HUDEP-2 (cell line): ENCODE data around the gene SMIM11.
"Not testable (repeated sequence)": the region's sequence is repeated elsewhere in the genome, so short reads cannot be mapped to it uniquely, and the experiment has no call there.

ENCODE experiments used
- DNase-seq, 76 experiments: peaks; one replicate each; lab custom pipeline; 2025; ENCODE audit not compliant: unreplicated experiment in 76 of 76; lab: John Stamatoyannopoulos, UW

SMIM11 gene

DNA sequence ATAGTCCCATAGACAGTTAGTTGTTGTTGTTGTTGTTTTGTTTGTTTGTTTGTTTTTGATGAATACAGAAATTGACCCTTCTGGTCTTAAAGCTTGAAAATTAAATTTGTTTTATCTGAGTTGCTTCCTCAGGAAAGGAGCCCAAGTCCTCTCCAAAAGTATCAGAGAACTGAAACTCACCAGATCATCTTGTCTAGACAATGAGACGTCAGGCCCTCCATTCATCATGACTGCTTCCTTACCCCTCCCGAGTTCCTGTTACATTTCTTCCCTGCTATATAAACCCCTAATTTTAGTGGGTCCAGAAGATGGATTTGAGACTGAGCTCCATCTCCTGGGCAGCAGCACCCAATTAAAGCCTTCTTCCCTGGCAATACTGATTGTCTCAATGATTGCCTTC, 31.4 kb downstream of the SMIM11 start:
- DNase-seq: not testable (repeated sequence)

GRCh38 chr21:34407294-34407693, 32.0 kb downstream of the SMIM11 start:
- DNase-seq: not testable (repeated sequence)

GRCh38 chr21:34417448-34418077, 42.3 kb downstream of the SMIM11 start:
- DNase-seq: not testable (repeated sequence)

DNA sequence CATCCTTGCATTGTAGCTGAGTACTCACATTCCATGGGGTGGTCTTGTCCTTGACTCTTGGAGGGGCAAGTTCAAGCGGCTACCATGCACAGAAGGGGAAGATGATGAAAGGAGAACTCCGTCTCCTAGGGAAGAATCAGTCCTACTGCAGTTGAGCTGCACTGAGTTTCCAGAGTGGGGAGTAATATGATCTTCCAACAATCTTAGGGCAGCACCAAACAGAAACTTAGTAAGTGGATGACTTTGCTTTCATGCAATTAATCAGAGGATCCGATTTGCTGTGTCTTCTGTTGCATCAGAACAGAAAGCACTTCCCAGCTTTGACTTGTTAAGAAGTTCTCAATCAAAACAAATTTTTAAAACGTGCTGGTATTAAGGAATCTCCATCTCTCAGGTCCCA, 48.5 kb downstream of the SMIM11 start, which contains the start of gene SMIM34:
Gene SMIM34 (minus strand): TSS at position 147 of the 400 bp plus-strand sequence. CDS start 112 bp downstream, at position 35.
- DNase-seq: not testable (repeated sequence)

DNA sequence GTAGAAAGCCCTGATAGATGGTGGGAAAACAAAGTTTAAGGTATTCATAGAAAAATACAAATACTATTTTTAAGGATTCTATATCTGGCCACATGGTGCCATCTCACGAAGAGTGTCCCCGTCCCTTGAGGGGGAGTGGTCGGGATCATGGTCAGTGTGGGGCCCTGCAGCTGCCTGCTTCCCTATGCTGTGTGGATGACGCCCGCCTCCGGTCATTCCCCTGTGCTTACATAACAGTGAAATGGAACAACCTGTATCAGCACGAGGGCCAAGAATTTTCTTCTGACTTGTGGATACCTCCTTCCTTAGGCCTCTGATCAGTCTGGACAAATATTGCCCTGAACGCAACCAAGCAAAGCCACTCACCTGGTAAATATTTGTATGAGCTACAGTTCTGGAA, 52.0 kb downstream of the SMIM11 start:
- not testable (repeated sequence) for DNase-seq

DNA sequence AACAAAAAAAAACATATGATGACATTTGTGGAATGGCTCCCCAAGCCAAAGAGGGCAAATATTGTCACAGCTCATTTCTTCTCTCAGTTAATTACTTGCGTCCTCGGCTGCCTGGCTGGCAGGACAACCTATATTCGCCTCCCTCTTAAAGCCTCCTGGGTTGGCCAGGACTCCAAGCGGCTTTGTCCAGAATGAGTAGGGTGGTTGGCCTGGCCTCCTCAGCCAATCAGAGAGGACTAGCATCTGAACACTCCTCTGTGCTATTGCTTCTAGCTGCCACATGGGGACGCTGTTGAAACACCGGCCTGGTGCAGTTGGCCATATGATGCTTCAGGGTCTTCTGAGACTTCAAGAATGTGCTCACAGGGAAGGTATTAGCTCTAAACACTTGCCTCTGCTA, 53.1 kb downstream of the SMIM11 start:
- DNase-seq: not testable (repeated sequence)

DNA sequence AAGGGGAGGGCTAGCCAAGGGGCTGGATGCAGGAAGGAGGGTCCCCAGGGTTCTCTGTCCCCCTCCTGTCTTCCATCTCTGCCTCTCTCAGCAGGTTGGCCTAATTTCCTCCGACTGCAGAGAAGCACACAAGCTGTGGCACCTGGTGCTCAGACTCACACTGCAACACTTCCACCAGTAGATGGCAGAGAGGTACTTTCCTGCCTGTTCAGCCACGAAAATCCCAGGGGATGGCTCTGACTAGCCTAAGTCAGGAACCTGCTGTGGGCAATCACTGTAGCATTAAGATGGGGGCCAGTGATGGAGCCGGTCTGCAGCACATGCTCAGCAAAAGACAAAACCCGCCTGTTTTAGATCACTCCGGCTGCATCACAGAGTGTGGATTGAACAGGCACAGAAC, 54.4 kb downstream of the SMIM11 start:
- DNase-seq: not testable (repeated sequence)
